PC-3 (cell line): ENCODE measurements around the gene COQ3. TPM values are rescaled to one million over a fixed set of nuclear protein-coding genes. Genes with fewer than 3 reads are reported as not detected.
A peak's percentile ranks its signal among the peaks of the same experiment; 100 is the strongest.

Experiments
- ATAC-seq: fragments of 200-7000 bp; cut with Tn5 transposase; 2 replicates; pipeline ENCODE4 v1.9.1; 2020; ENCODE audit warnings: mild to moderate bottlenecking, moderate library complexity
- BruUV-seq: library from RNA; stranded (reverse); fragments of 400-500 nt; replicated peaks from 2 replicates; lab custom pipeline; 2021; lab: Mats Ljungman, UMichigan
- CTCF ChIA-PET: fragments of 300-600 bp; sonication (Branson Sonifier 250); formaldehyde crosslinking; loops from one replicate; lab custom pipeline; 2022; ENCODE audit warnings: antibody characterized with exemption; lab: Charles Lee
- POLR2A ChIA-PET: fragments of 300-600 bp; sonication (Branson Sonifier 250); formaldehyde crosslinking; loops from one replicate; lab custom pipeline; 2022; ENCODE audit warnings: antibody characterized with exemption; ENCODE audit not compliant: unreplicated experiment; lab: Charles Lee
- DNase-seq: peaks from one replicate; pipeline ENCODE4 v3.0.0-alpha.2; 2015
- H2AFZ ChIP-seq: fragments of 300-600 bp; sonication (generic); 2 replicates; pipeline ENCODE4 v1.6.0; 2016; ENCODE audit warnings: antibody characterized with exemption, low read length
- H3F3A ChIP-seq: fragments of 300-600 bp; sonication (generic); one replicate; pipeline ENCODE4 v1.6.0; 2017; ENCODE audit warnings: antibody characterized with exemption, low read length, control low read depth, mild to moderate bottlenecking; ENCODE audit not compliant: unreplicated experiment
- H3K27ac ChIP-seq: fragments of 300-600 bp; sonication (generic); 2 replicates; pipeline ENCODE4 v1.5.1; 2016; ENCODE audit warnings: mild to moderate bottlenecking, low read length
- H3K27me3 ChIP-seq: fragments of 300-600 bp; sonication (generic); 2 replicates; pipeline ENCODE4 v1.6.1; 2016; ENCODE audit warnings: low read length, mixed read lengths
- H3K36me3 ChIP-seq: fragments of 300-600 bp; sonication (generic); 2 replicates; pipeline ENCODE4 v1.6.1; 2016; ENCODE audit warnings: low read depth, mixed run types, low read length, mixed read lengths
- H3K4me1 ChIP-seq: fragments of 300-600 bp; sonication (generic); 2 replicates; pipeline ENCODE4 v1.5.1; 2016; ENCODE audit warnings: low read length; ENCODE audit not compliant: insufficient read depth
- H3K4me2 ChIP-seq: fragments of 300-600 bp; sonication (generic); 2 replicates; pipeline ENCODE4 v1.6.0; 2016; ENCODE audit warnings: low read length
- H3K4me3 ChIP-seq: fragments of 300-600 bp; sonication (generic); 2 replicates; pipeline ENCODE4 v1.5.1; 2016; ENCODE audit warnings: mild to moderate bottlenecking, low read length, mixed read lengths
- H3K79me2 ChIP-seq: fragments of 300-600 bp; sonication (generic); 2 replicates; pipeline ENCODE4 v1.6.1; 2017; ENCODE audit warnings: low read length, mixed read lengths
- H3K9ac ChIP-seq: fragments of 300-600 bp; sonication (generic); 2 replicates; pipeline ENCODE4 v1.6.0; 2016; ENCODE audit warnings: mild to moderate bottlenecking, low read length
- H3K9me2 ChIP-seq: fragments of 300-600 bp; sonication (generic); replicated peaks from 2 replicates; pipeline ENCODE4 v1.6.1; 2016; ENCODE audit warnings: mixed run types, low read length, mixed read lengths
- H3K9me3 ChIP-seq: fragments of 300-600 bp; sonication (generic); 2 replicates; pipeline ENCODE4 v1.6.1; 2016; ENCODE audit warnings: low read length, mixed read lengths
- H4K20me1 ChIP-seq: fragments of 300-600 bp; sonication (generic); 2 replicates; pipeline ENCODE4 v1.6.1; 2016; ENCODE audit warnings: low read length, mixed read lengths
- EZH2 ChIP-seq: fragments of 300-600 bp; sonication (generic); IDR thresholded peaks from one replicate; pipeline ENCODE4 v1.6.1; 2017; ENCODE audit warnings: antibody characterized with exemption, mild to moderate bottlenecking, low read length; ENCODE audit not compliant: unreplicated experiment
- EZH2phosphoT487 ChIP-seq: fragments of 300-600 bp; sonication (generic); IDR thresholded peaks from 2 replicates; pipeline ENCODE4 v1.6.1; 2018; ENCODE audit warnings: mild to moderate bottlenecking, antibody characterized with exemption, low read length, borderline replicate concordance
- intact Hi-C: fragments of 100-400 bp; cut with micrococcal nuclease; formaldehyde crosslinking; loops from 2 replicates; pipeline ENCODE4 v1.9.0; 2023
- total RNA-seq: library from RNA; depleted of rRNA; stranded (reverse); fragments of >200 nt; gene quantifications from 2 replicates; pipeline ENCODE4 v1.2.3, GENCODE V29; 2014
- TF ChIP-seq, protein P1 (sequence below): fragments of 300-600 bp; sonication (generic); conservative IDR thresholded peaks from 2 replicates; pipeline ENCODE4 v1.5.1; 2017; ENCODE audit warnings: antibody characterized with exemption, low read depth, mild to moderate bottlenecking, low read length

Gene COQ3
- total RNA-seq, 1 experiment from 2014 or later, result 15.6 TPM

- Histone ChIP-seq H3K27ac (no peak overlapping the region), H4K20me1 (no peaks in the 10 kb centered on the region), H3K9me2 (no peaks in the 10 kb centered on the region), H3F3A (no peaks in the 10 kb centered on the region), H3K9me3 (no peaks in the 10 kb centered on the region), H3K4me1 (no peaks in the 10 kb centered on the region), H3K9ac (no peak overlapping the region), H3K27me3 (no peaks in the 10 kb centered on the region), H3K79me2 (peaks cover 7% of the 10 kb centered on the region; the same call in 1 of the 2 replicates), H3K36me3 (no peaks in the 10 kb centered on the region; the same call in 1 of the 2 replicates), H2AFZ (no peak overlapping the region), H3K4me3 (no peak overlapping the region), H3K4me2 (no peak overlapping the region)
- ATAC-seq, result no peak
- no TSS peak for BruUV-seq
- CTCF ChIA-PET, result no interaction called here
- TF ChIP-seq EZH2phosphoT487, result no peak
- TF ChIP-seq, protein P1, sequence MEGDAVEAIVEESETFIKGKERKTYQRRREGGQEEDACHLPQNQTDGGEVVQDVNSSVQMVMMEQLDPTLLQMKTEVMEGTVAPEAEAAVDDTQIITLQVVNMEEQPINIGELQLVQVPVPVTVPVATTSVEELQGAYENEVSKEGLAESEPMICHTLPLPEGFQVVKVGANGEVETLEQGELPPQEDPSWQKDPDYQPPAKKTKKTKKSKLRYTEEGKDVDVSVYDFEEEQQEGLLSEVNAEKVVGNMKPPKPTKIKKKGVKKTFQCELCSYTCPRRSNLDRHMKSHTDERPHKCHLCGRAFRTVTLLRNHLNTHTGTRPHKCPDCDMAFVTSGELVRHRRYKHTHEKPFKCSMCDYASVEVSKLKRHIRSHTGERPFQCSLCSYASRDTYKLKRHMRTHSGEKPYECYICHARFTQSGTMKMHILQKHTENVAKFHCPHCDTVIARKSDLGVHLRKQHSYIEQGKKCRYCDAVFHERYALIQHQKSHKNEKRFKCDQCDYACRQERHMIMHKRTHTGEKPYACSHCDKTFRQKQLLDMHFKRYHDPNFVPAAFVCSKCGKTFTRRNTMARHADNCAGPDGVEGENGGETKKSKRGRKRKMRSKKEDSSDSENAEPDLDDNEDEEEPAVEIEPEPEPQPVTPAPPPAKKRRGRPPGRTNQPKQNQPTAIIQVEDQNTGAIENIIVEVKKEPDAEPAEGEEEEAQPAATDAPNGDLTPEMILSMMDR, result no peak
- TF ChIP-seq EZH2, result no peak
- intact Hi-C loops, result no loop called here
- POLR2A ChIA-PET, result no interaction called here
- no peak for DNase-seq
These were observed 38.9 kb upstream of the COQ3 start for GRCh38 chr6:99432877-99433276.

GRCh38 chr6:99431901-99432300 lies 37.9 kb upstream of the COQ3 start:
- intact Hi-C loops, result no loop called here
- POLR2A ChIA-PET, result no interaction called here
- no peak overlapping the region for H2AFZ ChIP-seq

DNA sequence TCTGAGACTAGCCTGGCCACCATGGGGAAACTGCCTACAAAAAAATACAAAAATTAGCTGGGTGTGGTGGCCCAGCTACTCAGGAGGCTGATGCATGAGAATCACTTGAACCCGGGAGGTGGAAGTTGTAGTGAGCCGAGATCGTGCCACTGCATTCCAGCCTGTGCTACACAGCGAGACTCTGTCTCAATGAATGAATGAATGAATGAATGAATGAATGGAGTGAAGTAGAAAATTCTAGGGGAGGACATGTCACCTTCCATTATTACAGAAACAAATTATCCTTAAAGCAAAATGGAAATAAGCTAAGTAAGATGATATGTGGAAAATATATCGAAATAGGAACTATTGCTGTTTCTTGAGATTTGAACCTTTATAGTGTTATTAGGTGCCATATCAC lies 34.0 kb upstream of the COQ3 start:
- peak overlapping the region; percentile 90; the same call in 1 of the 2 replicates for H3K4me2 ChIP-seq
- H3K36me3 ChIP-seq, result peaks cover 6% of the 10 kb centered on the region; the same call in 1 of the 2 replicates
- H3K4me3 ChIP-seq, result no peak overlapping the region
- ATAC-seq (no peak), DNase-seq (no peak)
- intact Hi-C loops, result loop anchor here (5.0 kb wide), 1 partner anchor 94 kb away; no protein-coding TSS in a partner anchor
- H4K20me1 ChIP-seq, result peaks cover 16% of the 10 kb centered on the region
- no peaks in the 10 kb centered on the region for H3K9me3 ChIP-seq
- H3F3A ChIP-seq, result no peaks in the 10 kb centered on the region
- H3K79me2 ChIP-seq, result peaks cover 45% of the 10 kb centered on the region
- H3K4me1 ChIP-seq, result peaks cover 25% of the 10 kb centered on the region
- H3K9me2 ChIP-seq, result no peaks in the 10 kb centered on the region
- CTCF ChIA-PET, result no interaction called here
- TF ChIP-seq, protein P1, result no peak
- TF ChIP-seq EZH2phosphoT487, result no peak
- no peak for TF ChIP-seq EZH2
- BruUV-seq, result no TSS peak
- H2AFZ ChIP-seq, result no peak overlapping the region
- no peaks in the 10 kb centered on the region for H3K27me3 ChIP-seq
- H3K27ac ChIP-seq, result no peak overlapping the region
- POLR2A ChIA-PET, result no interaction called here
- H3K9ac ChIP-seq, result no peak overlapping the region

More at GRCh38 chr6:99431901-99432300, 37.9 kb upstream of the COQ3 start:
- H3K9ac ChIP-seq, result no peak overlapping the region
- TF ChIP-seq, protein P1, result no peak
- TF ChIP-seq EZH2 (no peak), EZH2phosphoT487 (no peak)
- H3K4me3 ChIP-seq, result no peak overlapping the region
- no peaks in the 10 kb centered on the region for H3K9me3 ChIP-seq
- H3F3A ChIP-seq, result no peaks in the 10 kb centered on the region
- H3K4me2 ChIP-seq, result no peak overlapping the region
- peaks cover 9% of the 10 kb centered on the region for H3K4me1 ChIP-seq
- no peak overlapping the region for H3K27ac ChIP-seq
- no peaks in the 10 kb centered on the region; the same call in 1 of the 2 replicates for H3K36me3 ChIP-seq
- DNase-seq, result no peak
- H3K27me3 ChIP-seq, result no peaks in the 10 kb centered on the region
- CTCF ChIA-PET, result no interaction called here
- ATAC-seq, result no peak
- no TSS peak for BruUV-seq
- peaks cover 17% of the 10 kb centered on the region for H3K79me2 ChIP-seq
- no peaks in the 10 kb centered on the region for H3K9me2 ChIP-seq
- H4K20me1 ChIP-seq, result no peaks in the 10 kb centered on the region
